ENCODE data around the gene BMF. TPM values are rescaled to one million over a fixed set of nuclear protein-coding genes. Genes with fewer than 3 reads are reported as not detected.

BMF gene
- polyA plus RNA-seq, 1 donor from 2014 or later = 5.8 TPM

DNA sequence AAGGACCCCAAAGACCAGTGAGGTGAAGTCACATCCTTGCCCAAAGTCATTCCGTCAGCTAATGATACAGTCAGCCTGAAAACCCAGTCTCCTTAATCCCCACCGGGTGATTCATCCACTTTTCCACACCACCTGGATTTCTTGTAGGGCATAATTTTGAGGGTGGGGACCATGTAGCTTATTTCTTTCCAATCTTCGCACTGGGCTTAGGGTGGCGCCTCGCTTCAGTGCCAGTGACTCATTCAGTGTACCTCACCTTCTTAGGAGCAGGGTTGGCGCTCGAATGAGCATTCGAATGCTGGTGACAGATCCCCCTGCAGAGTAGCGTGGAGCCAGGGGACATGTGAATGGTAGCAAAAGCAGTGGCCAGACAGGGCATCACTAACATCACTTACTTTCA, 24.0 kb downstream of the BMF start:
- Histone ChIP-seq H3K4me2 (ENCODE audit: low read length) (no peak overlapping the region), H3K9me2 (ENCODE audit: insufficient read depth, low read length) (no peaks in the 10 kb centered on the region), H3K9ac (ENCODE audit: low read length) (no peak overlapping the region), H3K9me3 (ENCODE audit: low read length) (no peaks in the 10 kb centered on the region), H3K27ac (ENCODE audit: low read length) (no peak overlapping the region), H3K79me2 (replicated peaks; ENCODE audit: insufficient read depth, low read length) (no peaks in the 10 kb centered on the region), H3K36me3 (ENCODE audit: insufficient read depth, low read length) (no peaks in the 10 kb centered on the region), H2AFZ (ENCODE audit: low read depth, low read length) (no peak overlapping the region), H3K4me3 (ENCODE audit: low read length) (no peak overlapping the region), H4K20me1 (ENCODE audit: insufficient read depth) (no peaks in the 10 kb centered on the region), H3K27me3 (ENCODE audit: insufficient read depth, low read depth, low read length) (no peaks in the 10 kb centered on the region), H3F3A (ENCODE audit: insufficient read depth, low read length, poor library complexity, severe bottlenecking) (no peaks in the 10 kb centered on the region)
- TF ChIP-seq TAF1 (IDR thresholded peaks at IDR 0.05; ENCODE audit: low read depth) (no peak), MXI1 (conservative IDR thresholded peaks at IDR 0.05; ENCODE audit: poor library complexity, severe bottlenecking) (no peak), RAD21 (conservative IDR thresholded peaks at IDR 0.05) (no peak), POLR2AphosphoS5 (IDR thresholded peaks at IDR 0.05) (no peak), EZH2 (IDR thresholded peaks at IDR 0.05; ENCODE audit: borderline replicate concordance, insufficient read depth, low read length, poor library complexity, severe bottlenecking) (no peak), SMC3 (conservative IDR thresholded peaks at IDR 0.05; ENCODE audit: poor library complexity) (no peak), EP300 (conservative IDR thresholded peaks at IDR 0.05; ENCODE audit: poor library complexity, severe bottlenecking) (no peak)
- TF ChIP-seq, protein P1, sequence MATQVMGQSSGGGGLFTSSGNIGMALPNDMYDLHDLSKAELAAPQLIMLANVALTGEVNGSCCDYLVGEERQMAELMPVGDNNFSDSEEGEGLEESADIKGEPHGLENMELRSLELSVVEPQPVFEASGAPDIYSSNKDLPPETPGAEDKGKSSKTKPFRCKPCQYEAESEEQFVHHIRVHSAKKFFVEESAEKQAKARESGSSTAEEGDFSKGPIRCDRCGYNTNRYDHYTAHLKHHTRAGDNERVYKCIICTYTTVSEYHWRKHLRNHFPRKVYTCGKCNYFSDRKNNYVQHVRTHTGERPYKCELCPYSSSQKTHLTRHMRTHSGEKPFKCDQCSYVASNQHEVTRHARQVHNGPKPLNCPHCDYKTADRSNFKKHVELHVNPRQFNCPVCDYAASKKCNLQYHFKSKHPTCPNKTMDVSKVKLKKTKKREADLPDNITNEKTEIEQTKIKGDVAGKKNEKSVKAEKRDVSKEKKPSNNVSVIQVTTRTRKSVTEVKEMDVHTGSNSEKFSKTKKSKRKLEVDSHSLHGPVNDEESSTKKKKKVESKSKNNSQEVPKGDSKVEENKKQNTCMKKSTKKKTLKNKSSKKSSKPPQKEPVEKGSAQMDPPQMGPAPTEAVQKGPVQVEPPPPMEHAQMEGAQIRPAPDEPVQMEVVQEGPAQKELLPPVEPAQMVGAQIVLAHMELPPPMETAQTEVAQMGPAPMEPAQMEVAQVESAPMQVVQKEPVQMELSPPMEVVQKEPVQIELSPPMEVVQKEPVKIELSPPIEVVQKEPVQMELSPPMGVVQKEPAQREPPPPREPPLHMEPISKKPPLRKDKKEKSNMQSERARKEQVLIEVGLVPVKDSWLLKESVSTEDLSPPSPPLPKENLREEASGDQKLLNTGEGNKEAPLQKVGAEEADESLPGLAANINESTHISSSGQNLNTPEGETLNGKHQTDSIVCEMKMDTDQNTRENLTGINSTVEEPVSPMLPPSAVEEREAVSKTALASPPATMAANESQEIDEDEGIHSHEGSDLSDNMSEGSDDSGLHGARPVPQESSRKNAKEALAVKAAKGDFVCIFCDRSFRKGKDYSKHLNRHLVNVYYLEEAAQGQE (IDR thresholded peaks at IDR 0.05; ENCODE audit: borderline replicate concordance) = no peak
- TF ChIP-seq, protein P2, sequence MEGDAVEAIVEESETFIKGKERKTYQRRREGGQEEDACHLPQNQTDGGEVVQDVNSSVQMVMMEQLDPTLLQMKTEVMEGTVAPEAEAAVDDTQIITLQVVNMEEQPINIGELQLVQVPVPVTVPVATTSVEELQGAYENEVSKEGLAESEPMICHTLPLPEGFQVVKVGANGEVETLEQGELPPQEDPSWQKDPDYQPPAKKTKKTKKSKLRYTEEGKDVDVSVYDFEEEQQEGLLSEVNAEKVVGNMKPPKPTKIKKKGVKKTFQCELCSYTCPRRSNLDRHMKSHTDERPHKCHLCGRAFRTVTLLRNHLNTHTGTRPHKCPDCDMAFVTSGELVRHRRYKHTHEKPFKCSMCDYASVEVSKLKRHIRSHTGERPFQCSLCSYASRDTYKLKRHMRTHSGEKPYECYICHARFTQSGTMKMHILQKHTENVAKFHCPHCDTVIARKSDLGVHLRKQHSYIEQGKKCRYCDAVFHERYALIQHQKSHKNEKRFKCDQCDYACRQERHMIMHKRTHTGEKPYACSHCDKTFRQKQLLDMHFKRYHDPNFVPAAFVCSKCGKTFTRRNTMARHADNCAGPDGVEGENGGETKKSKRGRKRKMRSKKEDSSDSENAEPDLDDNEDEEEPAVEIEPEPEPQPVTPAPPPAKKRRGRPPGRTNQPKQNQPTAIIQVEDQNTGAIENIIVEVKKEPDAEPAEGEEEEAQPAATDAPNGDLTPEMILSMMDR (IDR thresholded peaks at IDR 0.05; ENCODE audit: poor library complexity, severe bottlenecking) = no peak

DNA sequence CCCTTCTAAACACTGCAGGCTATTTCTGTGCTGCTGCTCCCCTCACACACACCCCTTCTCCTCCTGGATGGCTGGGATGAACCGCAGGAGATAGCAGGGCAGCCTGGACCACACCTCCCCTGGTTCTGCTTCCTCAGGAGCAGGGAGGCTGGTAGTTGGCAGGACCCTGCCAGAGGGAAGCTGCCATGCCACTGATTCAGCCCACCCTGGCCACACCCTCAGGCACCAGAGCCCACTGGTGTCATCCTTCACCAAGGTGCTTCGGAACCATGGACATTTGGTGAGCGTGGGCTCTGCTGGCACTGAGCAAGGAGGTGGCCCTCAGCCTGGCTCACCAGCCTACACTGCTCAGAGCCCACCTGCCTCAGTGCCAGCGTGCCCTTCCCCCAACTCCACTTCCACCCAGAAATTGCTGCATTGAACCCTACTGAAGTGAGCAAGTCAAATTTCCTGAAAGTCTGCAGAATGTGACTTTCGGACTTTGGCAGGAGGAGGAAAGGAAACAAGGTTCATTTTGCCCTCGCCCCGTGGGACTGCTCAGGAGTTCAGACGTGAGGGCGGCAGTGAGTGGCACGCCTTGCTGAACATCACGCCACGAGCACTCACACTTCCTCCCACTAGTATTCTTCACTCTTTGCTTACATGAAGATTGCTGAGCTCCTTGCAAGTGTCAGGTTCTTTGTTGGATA, 26.3 kb downstream of the BMF start:
- Histone ChIP-seq H3K4me3 (ENCODE audit: low read length) (peak overlapping the region; percentile 52), H4K20me1 (ENCODE audit: insufficient read depth) (no peaks in the 10 kb centered on the region), H3K79me2 (replicated peaks; ENCODE audit: insufficient read depth, low read length) (no peaks in the 10 kb centered on the region), H3K9ac (ENCODE audit: low read length) (peak overlapping the region; percentile 16), H2AFZ (ENCODE audit: low read depth, low read length) (no peak overlapping the region), H3F3A (ENCODE audit: insufficient read depth, low read length, poor library complexity, severe bottlenecking) (no peaks in the 10 kb centered on the region), H3K27me3 (ENCODE audit: insufficient read depth, low read depth, low read length) (no peaks in the 10 kb centered on the region), H3K36me3 (ENCODE audit: insufficient read depth, low read length) (no peaks in the 10 kb centered on the region), H3K27ac (ENCODE audit: low read length) (no peak overlapping the region), H3K9me3 (ENCODE audit: low read length) (no peaks in the 10 kb centered on the region), H3K9me2 (ENCODE audit: insufficient read depth, low read length) (no peaks in the 10 kb centered on the region), H3K4me2 (ENCODE audit: low read length) (no peak overlapping the region)
- TF ChIP-seq RAD21 (conservative IDR thresholded peaks at IDR 0.05) (no peak), EP300 (conservative IDR thresholded peaks at IDR 0.05; ENCODE audit: poor library complexity, severe bottlenecking) (no peak), EZH2 (IDR thresholded peaks at IDR 0.05; ENCODE audit: borderline replicate concordance, insufficient read depth, low read length, poor library complexity, severe bottlenecking) (no peak), MXI1 (conservative IDR thresholded peaks at IDR 0.05; ENCODE audit: poor library complexity, severe bottlenecking) (no peak), POLR2AphosphoS5 (IDR thresholded peaks at IDR 0.05) (no peak), SMC3 (conservative IDR thresholded peaks at IDR 0.05; ENCODE audit: poor library complexity) (no peak)
- TF ChIP-seq, protein P1 (IDR thresholded peaks at IDR 0.05; ENCODE audit: borderline replicate concordance) = no peak
- TF ChIP-seq, protein P2 (IDR thresholded peaks at IDR 0.05; ENCODE audit: poor library complexity, severe bottlenecking) = no peak
